ENCODE measurements around the gene TTN.
A peak's percentile ranks its signal among the peaks of the same experiment; 100 is the strongest.

TTN gene

GRCh38 chr2:178825183-178825582 is 18.0 kb upstream of the TTN start:
- H4K20me1 ChIP-seq (ENCODE audit: insufficient read depth) = no peaks in the 10 kb centered on the region
- no peaks in the 10 kb centered on the region for H3K27me3 ChIP-seq (ENCODE audit: insufficient read depth, low read depth)
- no peak overlapping the region for H3K27ac ChIP-seq
- no peaks in the 10 kb centered on the region for H3K79me2 ChIP-seq (ENCODE audit: insufficient read depth, low read depth)
- no peak overlapping the region for H3K9ac ChIP-seq
- no peak overlapping the region for H2AFZ ChIP-seq (ENCODE audit: low read depth)
- no peak overlapping the region for H3K4me2 ChIP-seq
- TF ChIP-seq CTCF (conservative IDR thresholded peaks at IDR 0.05; ENCODE audit: low read depth, low read length) = no peak
- H3K4me1 ChIP-seq (ENCODE audit: low read depth, poor library complexity, severe bottlenecking) = peaks cover 14% of the 10 kb centered on the region
- H3K36me3 ChIP-seq (ENCODE audit: insufficient read depth) = no peaks in the 10 kb centered on the region
- no peak overlapping the region for H3K4me3 ChIP-seq (IDR thresholded peaks at IDR 0.05; ENCODE audit: insufficient read depth, low read depth, low read length)

- no peaks in the 10 kb centered on the region for H3K79me2 ChIP-seq (ENCODE audit: insufficient read depth, low read depth)
- H2AFZ ChIP-seq (ENCODE audit: low read depth) = no peak overlapping the region
- no peaks in the 10 kb centered on the region for H3K27me3 ChIP-seq (ENCODE audit: insufficient read depth, low read depth)
- H3K9ac ChIP-seq = no peak overlapping the region
- no peaks in the 10 kb centered on the region for H3K36me3 ChIP-seq (ENCODE audit: insufficient read depth)
- H3K4me2 ChIP-seq = no peak overlapping the region
- no peak overlapping the region for H3K27ac ChIP-seq
- H3K4me1 ChIP-seq (ENCODE audit: low read depth, poor library complexity, severe bottlenecking) = peaks cover 24% of the 10 kb centered on the region
- H3K4me3 ChIP-seq (IDR thresholded peaks at IDR 0.05; ENCODE audit: insufficient read depth, low read depth, low read length) = no peak overlapping the region
- no peak for TF ChIP-seq CTCF (conservative IDR thresholded peaks at IDR 0.05; ENCODE audit: low read depth, low read length)
- H4K20me1 ChIP-seq (ENCODE audit: insufficient read depth) = no peaks in the 10 kb centered on the region
Measured at GRCh38 chr2:178824181-178824580, 17.0 kb upstream of the TTN start.

- H3K27me3 ChIP-seq (ENCODE audit: insufficient read depth, low read depth) = no peaks in the 10 kb centered on the region
- peak overlapping the region; percentile 31 for H3K4me3 ChIP-seq (IDR thresholded peaks at IDR 0.05; ENCODE audit: insufficient read depth, low read depth, low read length)
- H3K9ac ChIP-seq = peak overlapping the region; percentile 9; the same call in 1 of the 2 replicates
- H3K4me1 ChIP-seq (ENCODE audit: low read depth, poor library complexity, severe bottlenecking) = peaks cover 39% of the 10 kb centered on the region
- no peaks in the 10 kb centered on the region for H3K79me2 ChIP-seq (ENCODE audit: insufficient read depth, low read depth)
- H3K27ac ChIP-seq = peak overlapping the region; percentile 52
- H2AFZ ChIP-seq (ENCODE audit: low read depth) = peak overlapping the region; percentile 72; the same call in 1 of the 2 replicates
- TF ChIP-seq CTCF (conservative IDR thresholded peaks at IDR 0.05; ENCODE audit: low read depth, low read length) = no peak
- no peaks in the 10 kb centered on the region for H3K36me3 ChIP-seq (ENCODE audit: insufficient read depth)
- peak overlapping the region; percentile 51 for H3K4me2 ChIP-seq
- H4K20me1 ChIP-seq (ENCODE audit: insufficient read depth) = no peaks in the 10 kb centered on the region
Measured at GRCh38 chr2:178819992-178820391, 12.8 kb upstream of the TTN start.

GRCh38 chr2:178819147-178819875 is 12.1 kb upstream of the TTN start:
- H3K4me2 ChIP-seq = peak overlapping the region; percentile 51
- peak overlapping the region; percentile 31 for H3K4me3 ChIP-seq (IDR thresholded peaks at IDR 0.05; ENCODE audit: insufficient read depth, low read depth, low read length)
- no peaks in the 10 kb centered on the region for H4K20me1 ChIP-seq (ENCODE audit: insufficient read depth)
- peak overlapping the region; percentile 52 for H3K27ac ChIP-seq
- no peaks in the 10 kb centered on the region for H3K79me2 ChIP-seq (ENCODE audit: insufficient read depth, low read depth)
- no peaks in the 10 kb centered on the region for H3K36me3 ChIP-seq (ENCODE audit: insufficient read depth)
- peak overlapping the region; percentile 72; the same call in 1 of the 2 replicates for H2AFZ ChIP-seq (ENCODE audit: low read depth)
- no peak overlapping the region for H3K9ac ChIP-seq
- 0 out of 2 replicates have a peak, but pooled peaks have one; percentile 20 for TF ChIP-seq CTCF (conservative IDR thresholded peaks at IDR 0.05; ENCODE audit: low read depth, low read length)
- H3K4me1 ChIP-seq (ENCODE audit: low read depth, poor library complexity, severe bottlenecking) = peaks cover 39% of the 10 kb centered on the region
- no peaks in the 10 kb centered on the region for H3K27me3 ChIP-seq (ENCODE audit: insufficient read depth, low read depth)

Measured in KMS-11 (cell line).